NCI-H2171 (cell line): ENCODE data around the gene GALNT7.

Experiments used
- DNase-seq: peaks from one replicate; lab custom pipeline; 2025; lab: John Stamatoyannopoulos, UW

GALNT7 gene

GRCh38 chr4:173265751-173266150, 97.1 kb downstream of the GALNT7 start:
- DNase-seq: no peak

- no peak for DNase-seq
These were observed 99.1 kb downstream of the GALNT7 start for GRCh38 chr4:173267711-173268110.

GRCh38 chr4:173269280-173269679, 100.7 kb downstream of the GALNT7 start:
- DNase-seq: no peak

DNA sequence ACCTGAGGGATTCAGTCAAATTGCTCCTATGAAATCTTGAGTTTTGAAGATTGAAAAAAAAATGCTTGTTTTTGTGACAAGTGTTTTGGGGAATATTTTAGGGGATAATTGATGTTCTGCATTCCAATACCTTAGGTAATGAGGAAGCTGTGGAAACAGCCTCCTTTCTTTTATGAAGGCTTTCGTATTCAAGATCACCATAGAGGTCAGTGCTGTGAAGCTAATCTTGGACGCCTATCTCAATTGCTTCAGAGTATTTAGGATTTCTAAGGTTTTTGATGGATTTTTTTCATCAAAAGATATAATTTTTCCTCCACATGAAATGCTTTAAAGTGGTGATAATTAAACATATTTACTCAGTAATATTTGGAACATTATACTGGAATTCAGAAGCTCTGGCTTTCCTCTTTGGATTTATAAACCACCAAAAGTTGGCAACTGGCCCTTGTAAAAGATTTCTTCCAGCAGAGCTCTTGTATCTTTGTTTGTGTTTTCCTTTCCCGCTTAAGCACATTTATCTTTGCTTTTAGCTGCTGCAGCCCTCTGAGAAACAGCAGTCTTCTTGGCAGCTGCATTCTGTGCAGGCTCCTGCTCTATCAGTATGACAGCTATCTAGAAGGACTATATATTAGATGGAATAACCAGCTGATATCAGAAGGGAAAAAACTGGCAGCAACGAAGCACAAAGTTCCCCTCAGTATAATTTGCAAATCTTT, 101.9 kb downstream of the GALNT7 start:
- no peak for DNase-seq

DNA sequence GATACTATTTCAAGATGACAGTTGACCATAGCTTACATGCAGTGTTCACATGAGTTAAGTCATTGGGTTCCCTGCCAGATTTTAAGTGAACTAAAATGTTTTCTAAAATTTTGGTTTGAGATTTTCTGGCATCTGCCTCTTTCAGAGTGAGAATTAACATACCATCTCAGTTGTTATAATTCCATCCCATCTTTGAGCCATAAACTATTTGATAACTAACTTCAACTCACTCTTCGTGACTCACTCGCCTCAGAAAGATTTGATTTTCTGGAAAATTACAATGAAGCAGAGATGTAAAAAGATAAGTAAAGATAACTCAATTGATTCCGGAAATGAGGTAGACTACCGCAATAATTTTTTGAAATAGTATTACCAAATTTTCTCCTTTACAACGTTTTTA, 103.7 kb downstream of the GALNT7 start:
- DNase-seq: no peak

DNA sequence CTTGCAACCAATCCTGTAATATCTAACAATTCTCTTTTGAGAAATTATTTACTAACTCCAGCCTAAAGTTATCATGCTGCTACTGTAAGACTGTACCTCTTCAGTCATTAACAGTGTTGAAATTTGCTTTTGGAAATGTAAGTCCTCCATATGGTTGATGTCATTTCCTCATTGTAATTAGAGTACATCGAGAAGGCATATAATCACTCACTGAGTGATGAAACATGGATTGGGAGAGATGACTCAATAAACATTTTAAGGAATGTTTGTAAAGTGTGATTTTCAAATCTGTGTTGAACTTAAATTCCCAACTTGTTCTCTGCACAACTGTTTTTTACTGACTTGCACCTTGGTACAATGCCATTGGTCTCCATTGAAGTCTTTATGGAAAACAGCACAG, 104.4 kb downstream of the GALNT7 start:
- no peak for DNase-seq

DNA sequence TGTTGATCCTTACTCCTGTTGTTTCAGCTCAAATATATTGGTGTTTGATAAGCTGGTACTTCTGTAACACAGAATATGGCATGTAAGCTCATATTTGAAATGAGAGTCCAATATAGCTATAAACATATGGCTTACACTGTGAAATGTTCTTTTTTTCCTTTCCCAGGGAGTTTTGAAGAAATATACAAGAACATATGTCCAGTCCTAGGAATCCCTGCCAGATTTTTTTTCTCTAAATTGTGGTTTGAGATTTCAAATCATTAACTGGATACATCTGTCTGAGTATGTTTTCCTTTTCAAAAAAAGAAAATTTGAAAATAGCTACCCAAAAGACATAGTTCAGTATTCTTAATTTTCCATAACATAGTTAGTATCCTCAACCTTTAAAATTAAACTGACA, 105.3 kb downstream of the GALNT7 start:
- no peak for DNase-seq

DNA sequence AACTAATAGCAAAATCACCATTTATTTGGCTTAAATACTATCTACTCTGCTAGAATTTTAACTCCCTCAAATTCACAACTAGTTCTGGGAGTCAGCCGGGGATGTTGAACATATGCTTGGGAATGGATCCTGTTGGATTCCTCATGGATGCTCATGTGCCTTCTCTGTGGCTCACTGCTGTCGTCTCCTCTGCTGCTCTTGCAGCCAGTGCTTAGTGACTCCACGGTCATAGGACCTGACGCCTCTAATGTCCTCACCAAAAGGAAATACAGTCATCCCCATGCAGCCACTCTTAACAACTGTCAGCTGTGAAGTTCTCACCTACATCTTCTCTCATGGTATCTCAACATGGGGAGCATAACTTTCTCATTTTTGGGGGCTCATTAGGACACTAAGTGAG, 106.1 kb downstream of the GALNT7 start:
- DNase-seq: no peak

- DNase-seq: no peak
These were observed 106.5 kb downstream of the GALNT7 start for GRCh38 chr4:173275150-173275549.

DNA sequence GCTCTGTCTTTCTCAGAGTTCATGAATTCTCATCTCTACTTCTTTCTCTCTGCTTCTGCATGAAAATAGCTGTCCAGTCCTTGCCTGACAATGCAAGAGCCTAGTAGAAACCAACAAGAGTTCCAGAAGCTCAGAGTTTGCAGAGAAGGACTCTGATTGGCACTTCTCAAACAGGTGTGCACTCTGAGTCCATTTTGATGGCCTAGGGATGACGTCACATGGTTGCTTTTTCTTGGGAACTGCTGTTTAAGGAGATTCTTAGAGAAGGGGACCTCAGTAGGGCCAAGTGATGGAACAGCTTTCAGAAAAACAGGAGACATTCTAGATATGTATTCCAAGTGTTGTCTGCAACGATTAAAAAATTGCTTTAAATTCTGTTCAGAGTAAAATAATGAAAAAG, 108.7 kb downstream of the GALNT7 start:
- no peak for DNase-seq

DNA sequence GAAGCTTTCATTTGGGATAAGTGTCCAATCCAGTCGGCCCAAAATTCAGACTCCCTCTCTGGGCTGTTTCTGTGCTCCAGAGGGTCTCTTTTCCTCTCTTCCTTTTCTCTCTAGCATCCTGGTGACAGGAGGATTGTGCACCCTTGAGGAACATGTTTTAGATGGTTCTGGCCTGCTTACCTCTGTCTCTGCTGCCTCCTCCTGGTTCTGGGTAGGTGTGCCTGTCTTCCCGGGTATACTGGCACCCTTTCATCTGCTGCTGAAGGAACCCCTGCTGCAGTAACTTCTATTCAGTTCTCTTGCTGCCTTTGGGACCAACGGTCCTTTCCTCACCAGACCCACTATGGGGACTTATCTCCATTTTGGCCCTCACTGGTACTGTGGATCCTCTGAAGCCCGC, 112.4 kb downstream of the GALNT7 start:
- DNase-seq: no peak

- DNase-seq: no peak
These were observed 113.0 kb downstream of the GALNT7 start for GRCh38 chr4:173281406-173282255.

DNA sequence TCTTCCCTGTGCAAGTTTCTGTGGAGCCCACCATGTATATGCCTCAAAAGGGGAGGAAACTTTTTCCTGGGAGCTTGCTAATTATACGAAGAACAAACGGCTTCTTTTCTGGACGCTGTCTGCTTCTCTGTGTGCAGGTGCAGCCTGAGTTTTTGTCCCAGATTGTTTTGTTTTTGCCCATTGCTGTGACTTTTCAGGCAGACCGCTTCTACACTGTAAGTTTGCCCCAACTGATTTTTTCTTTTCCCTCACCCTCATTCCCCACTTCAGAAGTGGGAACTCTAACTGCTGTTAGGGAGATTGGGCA, 113.6 kb downstream of the GALNT7 start:
- no peak for DNase-seq

DNA sequence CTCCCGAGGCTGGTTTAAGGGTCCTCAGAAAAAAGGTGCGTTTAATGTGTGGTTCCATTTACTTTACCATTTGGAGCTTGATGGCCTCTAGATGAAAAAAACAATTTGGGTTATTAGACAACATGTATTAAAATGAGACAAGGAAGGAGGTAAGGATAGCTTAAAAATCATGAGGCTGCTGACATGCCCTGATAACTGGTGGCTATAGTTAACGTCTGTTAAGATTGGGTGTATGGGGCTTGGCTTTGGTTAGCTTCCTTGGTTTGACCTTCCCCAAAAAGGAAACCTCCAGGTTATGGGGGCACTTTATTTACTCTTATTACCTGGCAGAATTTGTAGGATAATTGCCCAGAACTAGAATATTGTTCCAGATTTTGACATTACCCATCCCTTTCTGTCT, 114.0 kb downstream of the GALNT7 start:
- no peak for DNase-seq

DNA sequence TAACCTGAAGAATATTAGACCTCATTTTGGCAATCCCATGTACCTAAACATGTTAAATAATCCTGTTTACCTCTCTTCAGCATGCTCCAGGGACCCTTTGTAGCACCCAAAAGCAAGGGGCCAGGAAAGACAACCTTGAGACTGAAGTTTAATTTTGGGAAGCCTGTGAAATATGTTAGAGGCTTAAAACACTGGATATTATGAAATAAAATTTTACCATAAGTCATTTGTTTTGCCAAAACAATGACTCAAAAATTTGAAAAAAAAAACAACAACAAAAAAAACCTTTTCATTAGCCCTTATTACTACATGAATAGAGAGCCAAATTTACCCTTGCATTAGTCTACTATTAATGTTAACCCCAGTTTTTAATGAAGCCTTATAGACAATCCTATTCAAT, 115.9 kb downstream of the GALNT7 start:
- DNase-seq: no peak

GRCh38 chr4:173287486-173287885, 118.9 kb downstream of the GALNT7 start:
- no peak for DNase-seq

DNA sequence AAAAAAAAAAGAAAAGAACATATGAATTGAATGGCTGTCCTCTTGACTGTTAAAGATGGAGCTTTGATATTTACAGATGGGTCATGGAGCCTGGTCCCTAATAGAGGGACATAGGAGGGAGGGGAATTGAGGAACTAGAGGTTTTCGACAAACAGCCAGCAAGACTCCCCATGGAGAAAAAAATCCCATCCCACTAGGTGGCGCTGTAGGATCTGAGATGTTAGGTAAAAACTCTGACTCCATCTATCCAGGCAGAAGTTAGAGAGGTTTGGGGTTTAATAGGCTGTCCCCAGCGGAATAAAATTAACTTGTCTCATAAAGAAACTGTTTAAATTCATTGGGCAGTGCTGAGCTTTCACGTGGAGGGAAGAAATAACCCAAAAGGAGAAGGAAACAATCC, 119.7 kb downstream of the GALNT7 start:
- DNase-seq: no peak

GRCh38 chr4:173288698-173289352, 120.2 kb downstream of the GALNT7 start:
- DNase-seq: no peak

DNA sequence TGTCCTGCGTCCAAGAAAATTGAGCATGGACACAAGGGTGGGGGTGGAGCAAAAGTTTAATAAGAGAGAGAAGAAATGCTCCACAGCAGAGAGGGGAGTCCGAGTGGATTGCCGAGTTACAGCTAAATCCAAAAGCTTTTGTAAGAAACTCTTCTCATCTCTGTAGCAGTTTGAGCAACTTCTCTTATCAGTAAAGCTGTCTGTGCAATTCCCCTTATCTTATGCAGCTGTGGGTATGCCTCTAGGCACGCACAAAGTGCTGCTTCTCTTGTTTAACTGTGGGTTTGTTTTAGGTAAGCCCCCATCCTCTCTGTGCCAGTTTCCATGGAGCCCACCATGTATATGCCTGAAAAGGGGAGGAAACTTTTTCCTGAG, 120.7 kb downstream of the GALNT7 start:
- no peak for DNase-seq

DNA sequence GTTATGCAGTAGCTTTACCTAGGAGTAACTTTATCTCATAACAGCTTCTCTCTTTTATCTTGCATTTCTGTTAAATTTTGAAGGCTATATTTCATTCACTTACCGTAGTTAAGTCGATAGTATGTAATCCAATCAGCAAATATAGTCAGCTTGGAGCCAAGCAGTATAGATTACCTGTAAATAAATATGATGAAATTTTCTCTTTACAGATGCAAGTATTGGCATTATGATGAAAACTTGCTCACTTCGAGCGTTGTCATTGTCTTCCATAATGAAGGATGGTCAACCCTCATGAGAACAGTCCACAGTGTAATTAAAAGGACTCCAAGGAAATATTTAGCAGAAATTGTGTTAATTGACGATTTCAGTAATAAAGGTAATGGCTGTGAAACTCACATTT, 123.3 kb downstream of the GALNT7 start:
- DNase-seq: no peak

DNA sequence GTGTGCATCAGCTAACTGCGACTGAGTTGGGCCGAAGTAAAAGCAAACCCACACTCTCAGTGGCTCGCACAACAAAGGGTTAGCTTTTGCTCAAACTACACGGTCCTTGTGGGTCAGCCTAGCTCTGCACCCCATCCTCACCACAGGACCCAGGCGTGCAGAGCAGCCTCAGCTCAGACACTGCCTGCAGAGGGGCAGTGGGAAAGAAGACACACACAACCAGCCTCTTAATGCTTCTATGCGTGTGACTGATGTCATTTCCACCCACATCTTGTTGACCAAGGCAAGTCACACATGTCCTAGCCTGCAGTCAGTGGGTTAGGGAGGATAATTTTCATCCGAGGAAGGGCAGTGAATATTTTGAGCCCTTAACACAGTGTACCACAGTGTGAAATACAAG, 125.1 kb downstream of the GALNT7 start:
- DNase-seq: no peak

DNA sequence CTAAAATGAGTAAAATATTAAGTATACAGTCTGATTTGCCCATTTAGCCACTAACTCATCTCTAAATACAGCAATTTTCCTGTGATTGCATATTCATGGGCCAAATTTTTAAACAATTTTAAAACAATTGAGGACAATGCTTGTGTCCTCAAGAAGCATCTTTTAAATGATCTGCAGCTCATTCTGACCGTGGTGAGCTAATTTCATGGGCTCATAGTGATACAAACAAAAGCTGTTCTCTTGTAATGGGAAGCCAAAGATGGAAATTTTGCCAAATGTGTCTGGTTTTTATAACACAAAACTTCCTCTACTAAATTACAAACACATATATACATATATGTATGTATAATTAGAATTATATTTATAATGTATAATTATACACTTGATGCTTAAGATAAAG, 125.8 kb downstream of the GALNT7 start:
- DNase-seq: no peak

GRCh38 chr4:173301518-173302201, 133.0 kb downstream of the GALNT7 start:
- DNase-seq: no peak
